ENCODE results near the gene RNF17. TPM values are rescaled to one million over a fixed set of nuclear protein-coding genes. Genes with fewer than 3 reads are reported as not detected.

Gene RNF17
- total RNA-seq, 4 donors from 2014 or later, result 0.23 TPM; not detected in 3

DNA sequence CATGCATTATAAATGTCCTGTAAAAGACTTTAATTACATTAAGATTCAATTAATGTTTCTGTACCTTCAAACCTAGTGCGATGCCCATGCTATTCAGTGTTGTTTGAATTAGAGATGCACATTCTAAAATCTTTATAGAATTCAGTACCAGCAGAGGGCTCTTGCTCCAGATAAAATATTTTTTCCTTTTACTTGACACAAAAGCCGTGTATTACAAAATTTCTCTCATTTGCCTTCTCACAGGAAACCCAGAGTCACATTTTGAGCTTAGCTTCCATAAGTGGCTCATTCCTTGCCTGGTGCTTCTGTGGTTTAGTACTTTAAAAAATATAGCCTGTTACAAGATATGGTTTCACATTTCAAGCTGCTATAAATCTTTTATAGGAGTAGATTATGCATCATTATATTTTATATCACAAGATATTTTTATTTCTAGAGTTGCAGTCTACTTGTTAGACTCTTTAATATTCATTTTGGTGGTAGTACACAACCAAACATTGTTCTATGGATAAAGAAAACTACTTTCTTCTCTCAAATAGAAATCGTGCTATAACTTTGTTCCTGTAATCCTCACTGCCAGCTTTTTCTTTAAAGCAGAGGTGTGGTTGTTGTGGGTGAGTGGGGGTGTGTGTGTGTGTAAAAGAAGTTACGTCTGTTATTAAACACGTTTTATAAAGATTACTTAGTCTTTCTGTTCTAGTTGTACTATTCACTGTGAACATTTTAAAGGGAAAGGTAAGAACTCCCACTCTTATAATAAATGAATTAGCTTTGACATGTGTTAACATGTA, 101.4 kb downstream of the RNF17 start:
- ATAC-seq, result no peak

DNA sequence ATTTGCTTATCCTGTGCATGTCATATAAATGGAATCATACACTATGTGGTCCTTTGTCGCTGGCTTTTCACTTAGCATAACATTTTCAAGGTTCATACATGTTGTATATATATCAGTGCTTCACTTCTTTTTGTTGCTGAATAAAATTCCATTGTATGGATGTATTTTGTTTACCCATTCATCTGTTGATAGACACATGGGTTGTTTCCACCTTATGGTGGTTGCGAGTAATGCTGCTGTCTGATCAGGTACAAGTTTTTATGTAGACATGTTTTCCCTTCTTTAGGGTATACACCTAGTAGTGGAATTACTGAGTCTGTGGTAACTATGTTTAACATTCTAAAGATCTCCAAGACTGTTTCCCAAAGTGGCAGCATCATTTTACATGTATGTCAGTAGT, 102.5 kb downstream of the RNF17 start:
- TF ChIP-seq, protein P1, sequence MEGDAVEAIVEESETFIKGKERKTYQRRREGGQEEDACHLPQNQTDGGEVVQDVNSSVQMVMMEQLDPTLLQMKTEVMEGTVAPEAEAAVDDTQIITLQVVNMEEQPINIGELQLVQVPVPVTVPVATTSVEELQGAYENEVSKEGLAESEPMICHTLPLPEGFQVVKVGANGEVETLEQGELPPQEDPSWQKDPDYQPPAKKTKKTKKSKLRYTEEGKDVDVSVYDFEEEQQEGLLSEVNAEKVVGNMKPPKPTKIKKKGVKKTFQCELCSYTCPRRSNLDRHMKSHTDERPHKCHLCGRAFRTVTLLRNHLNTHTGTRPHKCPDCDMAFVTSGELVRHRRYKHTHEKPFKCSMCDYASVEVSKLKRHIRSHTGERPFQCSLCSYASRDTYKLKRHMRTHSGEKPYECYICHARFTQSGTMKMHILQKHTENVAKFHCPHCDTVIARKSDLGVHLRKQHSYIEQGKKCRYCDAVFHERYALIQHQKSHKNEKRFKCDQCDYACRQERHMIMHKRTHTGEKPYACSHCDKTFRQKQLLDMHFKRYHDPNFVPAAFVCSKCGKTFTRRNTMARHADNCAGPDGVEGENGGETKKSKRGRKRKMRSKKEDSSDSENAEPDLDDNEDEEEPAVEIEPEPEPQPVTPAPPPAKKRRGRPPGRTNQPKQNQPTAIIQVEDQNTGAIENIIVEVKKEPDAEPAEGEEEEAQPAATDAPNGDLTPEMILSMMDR (IDR thresholded peaks at IDR 0.05 in 4 of 5, conservative IDR thresholded peaks at IDR 0.05 in 1 of 5), result no peak
- no peak for TF ChIP-seq POLR2A (IDR thresholded peaks at IDR 0.05)
- H3K27me3 ChIP-seq, result no peaks in the 10 kb centered on the region
- no peak overlapping the region for H3K27ac ChIP-seq
- no peaks in the 10 kb centered on the region for H3K4me1 ChIP-seq
- intact Hi-C loops (cut with DNase I; ENCODE audit: low total_unique reads), result no loop called here
- no peak overlapping the region for H3K4me3 ChIP-seq
- ATAC-seq, result no peak
- in situ Hi-C loops (cut with MboI; ENCODE audit: low sequenced_read_pairs in 4 of 4), result no loop called here
- DNase-seq, result no peak
- no peaks in the 10 kb centered on the region for H3K9me3 ChIP-seq
- no peaks in the 10 kb centered on the region for H3K36me3 ChIP-seq

More for the DNA sequence above, 101.4 kb downstream of the RNF17 start:
- no peaks in the 10 kb centered on the region for H3K36me3 ChIP-seq
- H3K4me1 ChIP-seq, result no peaks in the 10 kb centered on the region
- intact Hi-C loops (cut with DNase I; ENCODE audit: low total_unique reads) (no loop called here), in situ Hi-C loops (cut with MboI; ENCODE audit: low sequenced_read_pairs in 4 of 4) (no loop called here)
- DNase-seq, result no peak
- no peak overlapping the region for H3K4me3 ChIP-seq
- TF ChIP-seq, protein P1 (IDR thresholded peaks at IDR 0.05 in 4 of 5, conservative IDR thresholded peaks at IDR 0.05 in 1 of 5), result no peak
- TF ChIP-seq POLR2A (IDR thresholded peaks at IDR 0.05), result no peak
- H3K27me3 ChIP-seq, result no peaks in the 10 kb centered on the region
- H3K9me3 ChIP-seq, result no peaks in the 10 kb centered on the region
- H3K27ac ChIP-seq, result no peak overlapping the region

DNA sequence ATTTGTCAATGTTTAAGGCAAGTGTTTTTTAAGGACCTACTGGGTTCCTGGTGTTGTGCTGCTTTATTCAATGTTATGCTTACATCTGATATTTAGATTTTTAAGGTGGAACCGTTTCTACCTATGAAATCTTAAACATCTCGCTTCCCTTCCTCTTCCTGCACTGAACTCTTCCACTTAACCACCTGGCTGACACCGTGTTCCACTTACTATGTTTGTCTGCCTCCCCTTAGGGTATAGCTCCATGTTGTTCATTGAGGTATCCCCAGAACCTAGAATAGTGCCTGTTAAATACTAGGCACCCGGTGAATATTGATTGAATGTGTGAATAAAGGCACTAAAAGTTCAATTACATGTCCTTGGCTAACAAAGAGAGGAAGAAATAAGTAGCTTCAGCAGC, 104.9 kb downstream of the RNF17 start:
- in situ Hi-C loops (cut with MboI; ENCODE audit: low sequenced_read_pairs in 4 of 4) (no loop called here), intact Hi-C loops (cut with DNase I; ENCODE audit: low total_unique reads) (no loop called here)
- H3K9me3 ChIP-seq, result no peaks in the 10 kb centered on the region
- no peak overlapping the region for H3K4me3 ChIP-seq
- no peak for TF ChIP-seq POLR2A (IDR thresholded peaks at IDR 0.05)
- TF ChIP-seq, protein P1 (IDR thresholded peaks at IDR 0.05 in 4 of 5, conservative IDR thresholded peaks at IDR 0.05 in 1 of 5), result no peak
- H3K27me3 ChIP-seq, result peaks cover 0 to 4% (median 0%) of the 10 kb centered on the region in 3 donors
- H3K4me1 ChIP-seq, result no peaks in the 10 kb centered on the region
- DNase-seq, result no peak
- H3K27ac ChIP-seq, result no peak overlapping the region
- no peak for ATAC-seq
- no peaks in the 10 kb centered on the region for H3K36me3 ChIP-seq

DNA sequence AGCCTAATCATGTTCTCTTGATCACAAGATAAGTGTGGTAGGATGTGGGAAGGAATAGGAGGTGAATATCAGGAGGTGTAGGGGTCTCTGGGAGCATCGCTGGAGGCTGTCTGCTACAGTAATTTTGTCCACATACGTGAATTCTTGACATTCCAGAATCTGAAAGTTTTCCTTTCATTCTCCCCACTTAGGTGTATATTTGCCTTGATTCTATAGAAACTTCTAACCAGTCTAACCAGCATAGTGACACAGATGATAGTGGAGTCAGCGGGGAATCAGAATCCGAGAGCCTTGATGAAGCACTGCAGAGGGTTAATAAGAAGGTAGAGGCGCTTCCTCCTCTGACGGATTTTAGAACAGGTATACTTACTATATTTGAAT, 106.4 kb downstream of the RNF17 start:
- in situ Hi-C loops (cut with MboI; ENCODE audit: low sequenced_read_pairs in 4 of 4), result no loop called here
- intact Hi-C loops (cut with DNase I; ENCODE audit: low total_unique reads), result no loop called here
- no peak overlapping the region for H3K27ac ChIP-seq

More for the DNA sequence above, 106.4 kb downstream of the RNF17 start:
- peaks cover 0 to 5% (median 0%) of the 10 kb centered on the region in 3 donors for H3K27me3 ChIP-seq
- ATAC-seq (no peak), DNase-seq (no peak)
- H3K9me3 ChIP-seq, result no peaks in the 10 kb centered on the region
- H3K36me3 ChIP-seq, result no peaks in the 10 kb centered on the region
- no peak overlapping the region for H3K4me3 ChIP-seq
- H3K4me1 ChIP-seq, result no peaks in the 10 kb centered on the region
- no peak for TF ChIP-seq POLR2A (IDR thresholded peaks at IDR 0.05)
- TF ChIP-seq, protein P1 (IDR thresholded peaks at IDR 0.05 in 4 of 5, conservative IDR thresholded peaks at IDR 0.05 in 1 of 5), result no peak

All from gastrocnemius medialis (tissue), 4 donors.